HG02885 (cell line): Measurements from ENCODE around the gene TRPV3.

Source experiments
- ATAC-seq: cut with Tn5 transposase; IDR thresholded peaks from one replicate; pipeline ENCODE4 v1.9.1; 2021; ENCODE audit warnings: mild to moderate bottlenecking; ENCODE audit not compliant: unreplicated experiment, poor library complexity

TRPV3 gene

GRCh38 chr17:3549610-3550162, 7.9 kb downstream of the TRPV3 start:
- no peak for ATAC-seq

GRCh38 chr17:3547628-3548027, 10.0 kb downstream of the TRPV3 start:
- ATAC-seq, result no peak

- ATAC-seq, result no peak
Observed at GRCh38 chr17:3546997-3547396, 10.6 kb downstream of the TRPV3 start.

DNA sequence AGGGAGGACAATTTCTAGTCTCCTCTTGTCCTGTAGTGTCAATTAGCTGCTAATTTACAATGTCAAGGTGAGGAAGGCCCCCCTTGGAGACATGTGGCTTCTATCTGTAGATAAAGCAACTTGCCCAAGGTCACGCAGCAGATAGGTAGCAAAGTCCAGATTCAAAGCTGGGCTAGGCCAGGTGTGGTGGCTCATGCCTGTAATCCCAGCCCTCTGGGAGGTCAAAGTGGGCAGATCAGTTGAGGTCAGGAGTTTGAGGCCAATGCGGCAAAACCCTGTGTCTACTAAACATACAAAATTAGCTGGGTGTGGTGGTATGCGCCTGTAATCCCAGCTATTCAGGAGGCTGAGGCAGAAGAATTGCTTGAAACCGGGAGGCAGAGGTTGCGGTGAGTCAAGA, 11.1 kb downstream of the TRPV3 start:
- no peak for ATAC-seq

GRCh38 chr17:3545151-3545550, 12.5 kb downstream of the TRPV3 start:
- ATAC-seq, result no peak

DNA sequence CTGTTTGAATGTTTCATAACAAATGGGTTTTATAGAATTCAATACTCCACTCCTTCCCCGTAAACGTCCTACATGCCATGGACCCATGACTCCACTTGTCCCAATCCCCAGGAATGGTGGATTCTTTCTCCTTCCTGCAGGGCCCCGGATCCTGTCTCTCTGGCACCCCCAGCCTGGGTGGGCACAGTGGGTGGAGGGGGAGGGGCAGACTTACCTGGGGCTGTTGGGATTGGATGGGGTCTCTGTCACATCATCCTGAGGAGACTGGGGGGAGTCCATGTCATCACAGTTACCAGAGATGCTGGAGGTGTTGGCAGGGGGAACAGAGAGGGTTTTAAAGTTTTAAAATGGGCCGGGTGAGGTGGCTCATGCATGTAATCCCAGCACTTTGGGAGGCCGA, 13.2 kb downstream of the TRPV3 start:
- no peak for ATAC-seq

DNA sequence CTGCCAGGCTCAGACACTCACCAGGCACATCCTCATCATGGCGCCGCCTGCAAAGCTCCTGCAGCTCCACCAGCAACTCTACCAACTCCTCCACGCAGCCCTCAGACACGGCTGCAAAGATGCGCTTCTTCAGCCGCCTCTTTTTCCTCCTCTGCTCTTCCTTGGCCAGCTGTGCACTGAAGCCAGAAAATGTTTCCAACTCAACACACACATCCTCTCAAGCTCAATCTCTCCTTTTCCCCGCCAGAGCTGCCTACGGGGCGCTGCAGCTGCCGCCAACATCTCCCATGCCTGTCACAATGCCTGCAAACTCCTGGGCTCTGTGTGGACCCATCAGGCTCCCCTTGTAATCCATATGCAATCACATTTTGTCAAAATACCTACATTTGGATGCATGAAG, 14.2 kb downstream of the TRPV3 start:
- no peak for ATAC-seq

GRCh38 chr17:3542410-3543088, 15.1 kb downstream of the TRPV3 start:
- ATAC-seq, result no peak

DNA sequence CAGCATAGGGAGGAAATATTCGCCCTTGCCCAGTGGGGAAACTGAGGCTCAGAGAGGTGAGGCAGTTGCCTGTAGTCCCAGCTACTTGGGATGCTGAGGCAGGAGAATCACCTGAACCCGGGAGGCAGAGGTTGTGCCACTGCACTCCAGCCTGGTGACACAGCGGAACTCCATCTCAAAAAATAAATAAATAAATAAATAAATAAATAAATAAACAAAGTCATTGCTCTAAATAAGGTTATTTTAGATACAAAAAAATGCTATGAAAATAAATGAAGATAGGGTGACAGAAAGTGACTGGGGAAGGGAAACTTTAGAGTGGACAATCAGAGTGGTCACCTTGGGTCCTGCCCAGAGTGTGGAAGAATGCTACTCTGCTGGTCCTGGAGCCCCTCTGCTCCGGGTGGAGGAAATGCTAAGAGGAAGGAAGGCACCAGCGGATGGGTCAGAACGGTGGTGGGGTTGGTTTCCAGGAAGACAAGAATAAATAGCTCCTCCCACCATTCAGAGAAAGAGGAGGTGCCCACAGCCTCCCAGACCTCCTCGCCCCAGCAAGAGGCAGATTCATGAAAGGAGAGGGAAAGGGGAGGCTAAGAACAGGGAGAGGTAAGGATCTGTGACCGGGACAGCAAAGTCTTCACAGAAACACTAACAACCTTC, 17.6 kb downstream of the TRPV3 start:
- no peak for ATAC-seq

DNA sequence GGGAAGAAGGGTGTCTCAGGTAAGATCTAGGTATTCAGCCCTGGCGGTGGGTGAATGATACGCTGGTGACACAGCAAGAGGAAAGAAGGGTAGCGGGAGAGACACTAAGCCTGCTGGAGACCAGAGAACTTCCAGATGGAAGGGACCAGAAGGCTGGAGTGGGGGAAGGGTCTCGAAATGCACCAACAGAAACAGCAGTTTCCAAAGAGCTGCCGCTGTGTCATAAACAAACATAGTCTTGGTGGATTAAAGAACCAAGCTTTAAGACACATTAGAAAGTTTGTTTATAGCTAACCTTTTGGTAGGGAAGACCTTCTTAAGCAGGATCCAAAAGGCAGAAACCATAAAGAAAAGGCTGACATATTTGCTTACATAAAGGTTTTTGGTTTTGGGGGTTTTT, 20.9 kb downstream of the TRPV3 start:
- ATAC-seq, result no peak

- ATAC-seq, result peak; percentile 46
Observed at GRCh38 chr17:3535253-3535995, 22.2 kb downstream of the TRPV3 start.

- ATAC-seq, result no peak
Observed at GRCh38 chr17:3534881-3535252, 22.7 kb downstream of the TRPV3 start.

- ATAC-seq, result no peak
Observed at GRCh38 chr17:3533752-3534151, 23.9 kb downstream of the TRPV3 start.

DNA sequence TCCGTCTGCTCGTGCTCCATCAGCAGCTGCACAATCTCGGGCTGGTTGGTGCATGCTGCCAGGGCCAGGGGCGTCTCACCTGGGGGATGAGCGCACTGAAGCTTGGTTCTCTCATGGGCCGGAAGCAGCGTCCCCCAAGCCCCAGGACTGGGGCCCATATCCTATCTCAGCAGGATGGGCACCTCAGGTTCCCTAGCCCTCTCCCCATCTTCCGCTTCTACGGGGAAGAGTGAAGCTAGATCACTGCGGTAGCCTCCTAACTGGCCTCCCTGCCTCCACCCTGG, 24.8 kb downstream of the TRPV3 start:
- ATAC-seq, result no peak

DNA sequence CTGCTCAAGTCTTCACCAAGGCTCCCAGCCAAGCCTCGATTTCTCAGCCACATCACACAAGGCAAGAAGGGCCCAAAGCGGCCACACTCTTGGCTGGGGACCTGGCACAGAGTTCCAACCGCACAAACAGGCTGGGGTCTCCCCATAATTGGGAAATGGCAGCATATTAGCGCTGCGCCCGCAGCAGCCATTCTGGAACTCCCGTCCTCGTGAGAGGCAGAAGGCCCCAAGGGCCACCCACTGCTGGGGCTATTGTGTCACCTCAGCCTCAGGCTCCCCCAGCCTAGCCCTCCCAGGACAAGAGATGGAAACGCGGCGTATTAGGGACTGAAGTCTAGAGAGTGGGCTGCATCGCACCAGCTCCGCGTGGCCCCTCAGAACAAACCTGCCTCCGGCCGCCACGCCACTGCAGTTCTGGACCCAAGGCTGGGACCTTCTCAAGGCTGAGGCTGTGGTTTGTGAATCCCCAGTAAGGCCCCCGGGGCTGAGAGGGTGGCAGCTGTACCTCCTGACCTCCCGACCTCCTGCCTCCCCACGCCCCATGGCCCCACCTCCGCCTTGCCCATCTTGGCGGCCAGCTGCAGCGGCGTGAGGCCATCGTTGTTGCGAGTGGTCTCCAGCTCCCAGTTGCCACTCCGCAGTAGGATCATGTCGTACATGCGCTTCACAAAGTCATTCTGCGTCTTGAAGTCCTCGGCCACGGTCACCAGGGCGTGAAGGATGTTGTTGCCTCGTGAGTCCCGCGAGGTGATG, 25.3 kb downstream of the TRPV3 start:
- no peak for ATAC-seq

GRCh38 chr17:3531266-3532101, 26.1 kb downstream of the TRPV3 start:
- no peak for ATAC-seq

DNA sequence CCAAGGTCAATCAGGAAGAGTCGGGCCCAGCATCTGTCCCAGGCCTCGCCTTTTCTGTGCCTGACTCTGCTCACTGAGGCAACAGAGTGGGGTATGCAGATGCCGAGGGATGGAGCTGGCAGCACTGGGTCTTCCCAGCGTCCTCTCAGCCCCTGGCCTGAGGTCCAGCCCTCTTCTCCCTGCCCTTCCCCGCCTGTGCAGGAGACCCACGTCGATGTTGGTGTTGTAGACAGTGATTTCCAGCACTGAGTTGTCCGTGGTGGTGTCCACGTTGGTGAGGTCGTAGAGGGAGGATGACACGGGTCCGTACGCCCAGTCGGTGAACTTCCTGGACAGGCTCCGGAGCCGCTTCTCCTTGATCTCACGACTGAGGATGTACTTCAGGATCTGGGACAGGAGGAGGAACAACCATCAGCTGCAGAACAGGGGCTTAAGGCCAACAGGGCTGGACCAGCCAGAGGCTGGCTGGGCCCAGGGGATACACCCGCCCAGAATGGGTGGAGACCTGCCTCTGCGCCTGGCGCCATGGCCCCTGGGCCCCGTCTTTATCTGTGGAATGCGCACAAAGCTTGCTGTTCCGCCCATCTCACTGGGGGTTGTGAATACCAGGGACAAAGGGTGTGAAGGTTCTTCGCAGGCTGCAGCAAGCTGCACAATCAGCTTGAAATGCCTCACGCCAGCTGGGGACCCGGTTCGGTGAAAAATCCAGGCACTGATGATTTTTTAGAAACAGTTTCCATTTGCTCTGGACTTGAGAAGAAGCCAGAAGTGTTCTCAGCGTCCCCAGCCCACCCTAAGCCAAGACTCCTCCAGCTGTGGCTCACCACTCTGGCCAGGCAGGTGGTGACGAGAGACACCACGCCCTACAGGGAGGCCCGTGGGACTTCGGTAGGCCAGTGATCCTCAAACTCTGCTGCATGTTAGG, 27.5 kb downstream of the TRPV3 start:
- no peak for ATAC-seq

DNA sequence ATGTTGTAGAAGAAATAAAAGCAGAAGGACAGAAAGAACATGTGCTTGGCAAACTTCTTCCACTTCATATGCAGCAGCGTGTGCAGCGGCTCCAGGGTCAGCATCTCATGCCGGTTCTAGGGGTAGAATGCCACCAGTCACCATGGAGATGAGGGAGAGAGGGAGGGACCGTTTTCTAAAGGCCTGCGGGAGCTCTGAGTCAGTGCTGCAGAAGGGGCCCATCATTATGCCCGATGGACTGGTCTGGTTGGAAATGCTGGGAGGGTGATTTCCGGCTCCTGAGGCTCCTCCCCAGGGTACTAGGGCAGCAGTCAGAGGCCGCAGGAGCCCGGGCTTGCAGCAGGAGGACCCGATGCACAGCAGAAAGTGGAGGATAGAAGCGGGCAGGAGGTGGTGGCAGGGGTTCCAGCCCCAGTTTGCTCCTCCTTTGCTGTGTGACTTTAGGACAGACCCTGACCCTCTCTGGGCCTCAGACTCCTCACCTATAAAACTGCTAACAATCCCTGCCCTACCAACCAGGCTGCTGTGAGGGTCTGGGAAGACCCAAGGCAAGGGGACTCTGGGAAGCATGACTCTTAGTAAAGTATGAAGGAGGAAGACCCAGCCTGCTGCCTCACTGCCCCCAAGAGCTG, 28.6 kb downstream of the TRPV3 start:
- ATAC-seq, result no peak
